ENCODE results near the gene CDH4. TPM values are rescaled to one million over a fixed set of nuclear protein-coding genes. Genes with fewer than 3 reads are reported as not detected.

The CDH4 gene
- total RNA-seq, 2 experiments from 2014 or later = not detected

DNA sequence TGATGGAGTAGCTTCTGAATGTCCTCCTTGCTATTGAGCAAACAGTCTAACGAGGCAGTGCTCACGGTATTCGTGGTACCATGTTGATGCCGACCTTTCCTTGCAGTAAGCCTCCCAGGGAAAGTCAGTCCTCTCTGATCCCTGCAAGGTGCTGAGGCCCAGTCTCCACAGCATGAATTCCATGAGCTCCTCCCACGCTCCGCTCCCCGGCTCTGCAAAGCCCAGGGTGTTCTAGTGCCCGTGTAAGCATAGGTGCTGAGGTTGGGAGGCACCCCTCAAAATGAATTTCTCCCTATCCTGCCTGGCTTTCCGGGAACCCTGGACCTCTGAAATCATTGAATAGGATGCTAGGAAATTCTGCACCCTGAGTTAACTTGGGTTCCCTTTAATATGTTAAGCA is 562.7 kb downstream of the CDH4 start:
- intact Hi-C loops (cut with micrococcal nuclease; ENCODE audit: unreplicated experiment) = no loop called here
- Histone ChIP-seq H3K4me3 (ENCODE audit: low read depth, low read length, poor library complexity, severe bottlenecking) (no peak overlapping the region), H3K4me2 (ENCODE audit: low read length) (no peak overlapping the region), H3K79me2 (ENCODE audit: insufficient read depth, low read depth, low read length) (no peaks in the 10 kb centered on the region), H3K9me3 (ENCODE audit: low read length) (no peaks in the 10 kb centered on the region), H3K36me3 (ENCODE audit: insufficient read depth, low read length) (no peaks in the 10 kb centered on the region), H3K27ac (ENCODE audit: low read depth, low read length, poor library complexity, severe bottlenecking) (no peak overlapping the region), H2AFZ (ENCODE audit: low read length) (no peak overlapping the region), H3K9me2 (ENCODE audit: insufficient read depth, low read length) (no peaks in the 10 kb centered on the region), H3K4me1 (ENCODE audit: insufficient read depth, low read length, poor library complexity, severe bottlenecking) (no peaks in the 10 kb centered on the region), H4K20me1 (ENCODE audit: insufficient read depth, low read length) (no peaks in the 10 kb centered on the region)
- no TSS peak for BruUV-seq (replicated peaks)
- TF ChIP-seq EZH2phosphoT487 (IDR thresholded peaks at IDR 0.05; ENCODE audit: borderline replicate concordance, low read depth, low read length) = no peak
- TF ChIP-seq, protein P1, sequence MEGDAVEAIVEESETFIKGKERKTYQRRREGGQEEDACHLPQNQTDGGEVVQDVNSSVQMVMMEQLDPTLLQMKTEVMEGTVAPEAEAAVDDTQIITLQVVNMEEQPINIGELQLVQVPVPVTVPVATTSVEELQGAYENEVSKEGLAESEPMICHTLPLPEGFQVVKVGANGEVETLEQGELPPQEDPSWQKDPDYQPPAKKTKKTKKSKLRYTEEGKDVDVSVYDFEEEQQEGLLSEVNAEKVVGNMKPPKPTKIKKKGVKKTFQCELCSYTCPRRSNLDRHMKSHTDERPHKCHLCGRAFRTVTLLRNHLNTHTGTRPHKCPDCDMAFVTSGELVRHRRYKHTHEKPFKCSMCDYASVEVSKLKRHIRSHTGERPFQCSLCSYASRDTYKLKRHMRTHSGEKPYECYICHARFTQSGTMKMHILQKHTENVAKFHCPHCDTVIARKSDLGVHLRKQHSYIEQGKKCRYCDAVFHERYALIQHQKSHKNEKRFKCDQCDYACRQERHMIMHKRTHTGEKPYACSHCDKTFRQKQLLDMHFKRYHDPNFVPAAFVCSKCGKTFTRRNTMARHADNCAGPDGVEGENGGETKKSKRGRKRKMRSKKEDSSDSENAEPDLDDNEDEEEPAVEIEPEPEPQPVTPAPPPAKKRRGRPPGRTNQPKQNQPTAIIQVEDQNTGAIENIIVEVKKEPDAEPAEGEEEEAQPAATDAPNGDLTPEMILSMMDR (conservative IDR thresholded peaks at IDR 0.05; ENCODE audit: low read length) = no peak
- DNase-seq (ENCODE audit: low spot score) = no peak
- ChIA-PET POLR2A (no interaction called here), CTCF (ENCODE audit: unreplicated experiment) (no interaction called here)

DNA sequence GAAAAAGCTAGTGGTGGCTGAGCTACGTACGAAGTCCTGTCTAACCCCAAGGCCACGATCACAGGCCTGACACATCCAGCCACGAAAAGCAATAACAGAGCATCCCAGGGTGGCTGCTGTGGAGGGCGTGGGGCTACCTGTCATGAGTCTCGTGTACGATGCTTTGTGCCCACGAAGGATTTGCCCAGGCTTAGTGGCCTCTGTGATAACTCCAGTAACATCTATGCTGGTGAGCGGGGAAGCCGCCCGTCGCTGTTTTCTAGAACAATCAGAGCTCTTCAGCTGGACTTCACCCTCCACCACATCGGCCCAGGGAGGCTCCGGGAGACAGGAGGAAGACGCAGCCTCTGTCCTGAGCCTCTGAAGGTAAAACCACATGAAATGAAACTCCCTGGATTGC is 563.1 kb downstream of the CDH4 start:
- no TSS peak for BruUV-seq (replicated peaks)
- TF ChIP-seq, protein P1 (conservative IDR thresholded peaks at IDR 0.05; ENCODE audit: low read length) = no peak
- no peak for TF ChIP-seq EZH2phosphoT487 (IDR thresholded peaks at IDR 0.05; ENCODE audit: borderline replicate concordance, low read depth, low read length)
- Histone ChIP-seq H2AFZ (ENCODE audit: low read length) (no peak overlapping the region), H3K4me1 (ENCODE audit: insufficient read depth, low read length, poor library complexity, severe bottlenecking) (no peaks in the 10 kb centered on the region), H3K4me2 (ENCODE audit: low read length) (no peak overlapping the region), H4K20me1 (ENCODE audit: insufficient read depth, low read length) (no peaks in the 10 kb centered on the region), H3K9me3 (ENCODE audit: low read length) (no peaks in the 10 kb centered on the region), H3K27ac (ENCODE audit: low read depth, low read length, poor library complexity, severe bottlenecking) (no peak overlapping the region), H3K9me2 (ENCODE audit: insufficient read depth, low read length) (no peaks in the 10 kb centered on the region), H3K79me2 (ENCODE audit: insufficient read depth, low read depth, low read length) (no peaks in the 10 kb centered on the region), H3K36me3 (ENCODE audit: insufficient read depth, low read length) (no peaks in the 10 kb centered on the region), H3K4me3 (ENCODE audit: low read depth, low read length, poor library complexity, severe bottlenecking) (no peak overlapping the region)
- POLR2A ChIA-PET = no interaction called here
- intact Hi-C loops (cut with micrococcal nuclease; ENCODE audit: unreplicated experiment) = no loop called here
- CTCF ChIA-PET (ENCODE audit: unreplicated experiment) = no interaction called here
- no peak for DNase-seq (ENCODE audit: low spot score)

DNA sequence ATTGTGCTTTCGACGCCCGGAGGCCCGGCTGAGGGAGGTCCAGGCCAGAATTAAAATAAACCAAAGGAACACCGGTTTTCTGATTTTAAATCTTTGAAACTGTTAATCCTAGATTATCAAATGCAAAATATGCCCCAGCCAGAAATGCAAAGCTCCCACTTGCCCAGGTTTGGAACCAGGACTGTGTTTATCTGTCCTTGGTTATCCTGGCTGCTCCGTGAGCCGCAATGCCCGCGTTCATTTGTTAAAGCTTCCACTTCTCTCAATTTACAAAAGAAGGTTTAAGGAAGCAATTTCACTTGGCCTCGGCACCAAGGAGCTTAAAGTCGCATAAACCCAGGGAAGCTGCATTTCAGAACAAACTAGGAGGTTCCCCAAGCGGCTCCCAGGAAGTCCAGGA is 563.6 kb downstream of the CDH4 start:
- H2AFZ ChIP-seq (ENCODE audit: low read length) = no peak overlapping the region
- no peaks in the 10 kb centered on the region for H4K20me1 ChIP-seq (ENCODE audit: insufficient read depth, low read length)
- H3K9me3 ChIP-seq (ENCODE audit: low read length) = no peaks in the 10 kb centered on the region
- no peak for DNase-seq (ENCODE audit: low spot score)
- POLR2A ChIA-PET = interaction anchor here (0.5 kb wide), 1 partner anchor 289 kb away, joined by 6 read pairs; no protein-coding TSS in a partner anchor
- H3K4me3 ChIP-seq (ENCODE audit: low read depth, low read length, poor library complexity, severe bottlenecking) = no peak overlapping the region
- no TSS peak for BruUV-seq (replicated peaks)
- no peaks in the 10 kb centered on the region for H3K36me3 ChIP-seq (ENCODE audit: insufficient read depth, low read length)
- H3K9me2 ChIP-seq (ENCODE audit: insufficient read depth, low read length) = no peaks in the 10 kb centered on the region
- H3K27ac ChIP-seq (ENCODE audit: low read depth, low read length, poor library complexity, severe bottlenecking) = no peak overlapping the region
- intact Hi-C loops (cut with micrococcal nuclease; ENCODE audit: unreplicated experiment) = no loop called here
- no peak overlapping the region for H3K4me2 ChIP-seq (ENCODE audit: low read length)
- H3K79me2 ChIP-seq (ENCODE audit: insufficient read depth, low read depth, low read length) = no peaks in the 10 kb centered on the region
- H3K4me1 ChIP-seq (ENCODE audit: insufficient read depth, low read length, poor library complexity, severe bottlenecking) = no peaks in the 10 kb centered on the region
- TF ChIP-seq, protein P1 (conservative IDR thresholded peaks at IDR 0.05; ENCODE audit: low read length) = no peak
- no peak for TF ChIP-seq EZH2phosphoT487 (IDR thresholded peaks at IDR 0.05; ENCODE audit: borderline replicate concordance, low read depth, low read length)
- CTCF ChIA-PET (ENCODE audit: unreplicated experiment) = no interaction called here

All from OCI-LY7 (cell line).